AG09309 (cell line): ENCODE measurements around the gene LILRB3.

ENCODE experiments used
- DNase-seq: peaks from one replicate; pipeline ENCODE4 v3.0.0-alpha.2; 2010; ENCODE audit warnings: low read depth
- H3K4me3 ChIP-seq: 2 replicates; pipeline ENCODE4 v1.5.1; 2011; ENCODE audit warnings: mild to moderate bottlenecking, low read depth, low read length, moderate library complexity; ENCODE audit not compliant: control insufficient read depth
- CTCF ChIP-seq: IDR thresholded peaks from 2 replicates; pipeline ENCODE4 v1.5.1; 2011; ENCODE audit warnings: mild to moderate bottlenecking, low read depth, low read length, inconsistent platforms; ENCODE audit not compliant: insufficient read depth, control insufficient read depth; ENCODE audit errors: missing control alignments

Gene LILRB3

GRCh38 chr19:54257116-54257480 is 34.3 kb upstream of the LILRB3 start, which contains the start of gene LILRB5:
LILRB5 (minus strand) TSS chr19:54257273; CDS start chr19:54257193, 80 bp downstream.
- no peak for DNase-seq
- TF ChIP-seq CTCF = no peak
- no peak within 1 kb of the TSS for H3K4me3 ChIP-seq

- DNase-seq = no peak
- H3K4me3 ChIP-seq = no peak overlapping the region
- TF ChIP-seq CTCF = no peak
These were observed 33.7 kb upstream of the LILRB3 start for GRCh38 chr19:54256250-54257115.

- no peak overlapping the region for H3K4me3 ChIP-seq
- no peak for DNase-seq
- TF ChIP-seq CTCF = no peak
These were observed 32.4 kb upstream of the LILRB3 start for GRCh38 chr19:54255105-54255775.

- DNase-seq = no peak
- TF ChIP-seq CTCF = no peak
- H3K4me3 ChIP-seq = no peak overlapping the region
These were observed 31.5 kb upstream of the LILRB3 start for GRCh38 chr19:54254195-54254906.

GRCh38 chr19:54253331-54254194 is 30.8 kb upstream of the LILRB3 start:
- TF ChIP-seq CTCF = no peak
- no peak overlapping the region for H3K4me3 ChIP-seq
- no peak for DNase-seq

- no peak for DNase-seq
- no peak overlapping the region for H3K4me3 ChIP-seq
- no peak for TF ChIP-seq CTCF
These were observed 30.0 kb upstream of the LILRB3 start for GRCh38 chr19:54252845-54253244.
